ENCODE data around the gene ARPC4.

DNA sequence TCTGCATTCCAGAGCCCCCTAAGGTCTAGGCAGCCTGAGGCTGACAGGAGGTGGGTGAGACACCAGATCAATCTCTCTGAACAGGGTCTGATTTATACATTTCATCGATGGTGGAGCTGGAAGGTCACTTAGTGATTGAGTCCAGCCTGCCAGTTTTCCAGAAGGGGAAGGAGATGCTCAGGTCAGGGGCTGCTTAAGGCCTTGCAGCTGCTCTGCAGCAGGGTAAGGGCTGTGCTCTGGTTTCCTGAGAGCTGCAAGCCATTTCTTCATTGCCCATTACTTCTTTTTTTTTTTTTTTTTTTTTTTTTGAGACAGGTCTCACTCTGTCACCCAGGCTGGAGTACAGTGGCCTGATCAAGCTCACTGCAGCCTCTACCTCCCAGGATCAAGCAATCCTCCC, 11.3 kb upstream of the ARPC4 start:
- TF ChIP-seq POLR2A (IDR thresholded peaks at IDR 0.05) = no peak
- TF ChIP-seq, protein P1, sequence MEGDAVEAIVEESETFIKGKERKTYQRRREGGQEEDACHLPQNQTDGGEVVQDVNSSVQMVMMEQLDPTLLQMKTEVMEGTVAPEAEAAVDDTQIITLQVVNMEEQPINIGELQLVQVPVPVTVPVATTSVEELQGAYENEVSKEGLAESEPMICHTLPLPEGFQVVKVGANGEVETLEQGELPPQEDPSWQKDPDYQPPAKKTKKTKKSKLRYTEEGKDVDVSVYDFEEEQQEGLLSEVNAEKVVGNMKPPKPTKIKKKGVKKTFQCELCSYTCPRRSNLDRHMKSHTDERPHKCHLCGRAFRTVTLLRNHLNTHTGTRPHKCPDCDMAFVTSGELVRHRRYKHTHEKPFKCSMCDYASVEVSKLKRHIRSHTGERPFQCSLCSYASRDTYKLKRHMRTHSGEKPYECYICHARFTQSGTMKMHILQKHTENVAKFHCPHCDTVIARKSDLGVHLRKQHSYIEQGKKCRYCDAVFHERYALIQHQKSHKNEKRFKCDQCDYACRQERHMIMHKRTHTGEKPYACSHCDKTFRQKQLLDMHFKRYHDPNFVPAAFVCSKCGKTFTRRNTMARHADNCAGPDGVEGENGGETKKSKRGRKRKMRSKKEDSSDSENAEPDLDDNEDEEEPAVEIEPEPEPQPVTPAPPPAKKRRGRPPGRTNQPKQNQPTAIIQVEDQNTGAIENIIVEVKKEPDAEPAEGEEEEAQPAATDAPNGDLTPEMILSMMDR (IDR thresholded peaks at IDR 0.05) = no peak
